SK-MEL-5 (cell line): ENCODE data around the gene MSRB3. TPM values are rescaled to one million over a fixed set of nuclear protein-coding genes. Genes with fewer than 3 reads are reported as not detected.
"Not testable (repeated sequence)": the region's sequence is repeated elsewhere in the genome, so short reads cannot be mapped to it uniquely, and the experiment has no call there.

Experiments used
- DNase-seq: peaks from one replicate; pipeline ENCODE4 v3.0.0-alpha.2; 2016; ENCODE audit warnings: low read depth, low spot score
- in situ Hi-C: cut with HindIII; loops from 2 replicates; pipeline ENCODE4 v1.10.0; 2016; ENCODE audit warnings: low sequenced_read_pairs, high pct_unique_total_duplicates, low pct_unique_long_range_greater_than_20kb
- total RNA-seq: library from RNA; depleted of rRNA; stranded (reverse); fragments of >200 nt; shearing (Covaris generic); gene quantifications from 2 replicates; pipeline ENCODE4 v1.2.3, GENCODE V29; 2014

Gene MSRB3
- total RNA-seq, 1 experiment from 2014 or later, result 7.8 TPM

DNA sequence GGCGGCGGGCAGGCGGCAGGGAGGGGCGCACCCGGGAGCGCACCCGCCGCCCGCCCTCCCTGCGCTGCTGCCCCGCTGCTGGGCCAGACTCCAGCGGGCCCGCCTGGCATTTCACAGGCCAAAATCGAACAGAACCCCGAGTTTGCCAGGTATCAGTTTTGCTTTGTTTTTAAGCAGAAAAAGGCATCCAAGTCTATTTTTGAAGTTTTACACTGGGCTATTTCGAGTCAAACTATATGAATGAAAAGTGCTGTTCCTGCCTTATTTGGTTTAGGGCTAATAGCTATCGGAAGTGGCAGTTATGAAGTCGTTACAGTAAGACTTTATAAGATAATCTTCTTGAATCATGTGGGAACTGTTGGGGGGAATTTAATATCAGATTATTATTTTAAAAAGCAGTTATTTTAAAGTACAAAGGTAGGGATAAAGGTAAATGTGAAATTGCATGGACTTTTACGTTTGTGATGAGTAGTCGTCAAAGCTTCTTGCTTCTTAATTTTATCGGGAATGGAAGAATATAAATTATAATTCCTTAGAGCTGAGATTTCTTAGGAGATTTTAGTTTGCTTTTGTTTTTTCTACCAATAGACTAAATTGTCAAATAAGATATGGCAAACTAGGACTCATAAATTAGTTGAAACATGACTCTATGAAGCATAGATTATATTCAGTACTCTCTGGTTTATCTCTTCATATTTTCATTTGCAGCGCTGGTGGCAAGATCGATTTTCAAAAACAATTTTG, 1.1 kb downstream of the MSRB3 start:
- DNase-seq, result peak; percentile 34
- in situ Hi-C loops, result no loop called here

DNA sequence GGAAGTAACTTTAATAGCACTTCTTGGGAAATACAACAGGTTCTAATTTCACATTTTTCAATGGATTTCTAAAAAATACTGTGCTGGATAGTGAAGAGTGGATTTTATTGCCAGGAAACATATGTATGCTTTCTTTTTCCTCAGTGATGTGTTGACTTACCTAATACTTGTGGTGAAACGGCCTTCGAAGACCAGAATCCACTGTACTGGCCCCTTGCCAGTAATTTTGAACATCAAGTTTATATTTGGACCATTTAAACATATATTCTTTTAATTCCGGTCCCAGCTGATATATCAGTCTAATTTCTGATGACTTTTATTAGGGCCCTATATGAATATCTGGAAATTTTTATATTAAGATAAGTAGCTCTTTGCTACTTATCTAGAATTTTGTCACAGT, 1.8 kb downstream of the MSRB3 start:
- DNase-seq, result no peak
- in situ Hi-C loops, result no loop called here

DNA sequence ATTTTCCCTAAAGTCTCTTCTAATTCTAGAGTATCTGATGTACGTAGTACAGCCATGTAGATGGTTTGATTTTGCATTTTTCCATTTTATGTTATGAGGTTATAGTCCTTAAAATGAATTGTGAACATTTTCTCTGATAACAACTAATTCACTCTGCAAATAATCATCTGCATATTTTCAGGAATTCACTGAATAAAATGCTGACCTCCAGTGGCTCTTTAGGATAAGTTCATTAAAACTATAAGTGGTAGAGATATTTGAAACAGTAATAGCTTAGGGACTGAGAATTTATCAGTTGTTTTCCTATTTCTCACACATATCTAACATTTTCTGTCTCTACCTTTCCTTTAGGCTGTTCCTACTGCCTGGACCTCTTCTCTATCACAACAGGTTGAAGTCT, 4.4 kb downstream of the MSRB3 start:
- DNase-seq, result no peak
- in situ Hi-C loops, result no loop called here

DNA sequence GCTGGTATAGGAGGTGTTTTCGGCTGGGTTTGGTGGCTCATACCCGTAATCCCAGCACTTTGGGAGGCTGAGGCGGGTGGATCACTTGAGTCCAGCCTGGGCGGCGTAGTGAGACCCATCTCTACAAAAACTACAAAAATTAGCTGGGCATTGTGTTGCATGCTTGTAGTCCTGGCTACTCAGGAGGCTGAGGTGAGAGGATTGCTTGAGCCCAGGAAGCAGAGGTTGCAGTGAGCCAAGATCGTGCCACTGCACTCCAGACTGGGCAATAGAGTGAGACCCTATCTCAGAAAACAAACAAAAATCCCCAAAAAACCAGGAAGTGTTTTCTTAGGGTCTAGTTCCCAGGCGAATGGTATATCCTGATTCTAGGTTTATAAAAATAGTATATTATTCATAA, 7.0 kb downstream of the MSRB3 start:
- in situ Hi-C loops, DNase-seq: not testable (repeated sequence)

DNA sequence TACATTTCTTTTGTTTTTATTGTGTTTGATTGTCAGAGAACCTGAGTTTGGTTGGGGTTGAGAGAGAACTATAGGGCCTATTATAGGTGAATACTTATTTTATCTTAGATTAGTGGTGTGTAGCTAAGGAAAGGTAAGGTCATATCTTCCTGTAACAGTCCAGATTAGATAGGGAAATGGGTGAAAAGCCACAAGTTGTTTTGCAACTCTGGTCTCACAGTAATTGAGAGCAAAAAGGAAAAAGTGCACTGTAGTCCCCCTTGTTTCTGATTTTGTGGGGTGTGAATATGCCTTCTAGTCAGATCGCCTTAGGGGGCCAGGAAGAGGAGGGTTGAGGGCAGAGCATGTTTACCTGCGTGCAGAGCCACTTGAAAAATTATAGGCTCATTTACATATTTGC, 8.9 kb downstream of the MSRB3 start:
- no peak for DNase-seq
- in situ Hi-C loops, result no loop called here

DNA sequence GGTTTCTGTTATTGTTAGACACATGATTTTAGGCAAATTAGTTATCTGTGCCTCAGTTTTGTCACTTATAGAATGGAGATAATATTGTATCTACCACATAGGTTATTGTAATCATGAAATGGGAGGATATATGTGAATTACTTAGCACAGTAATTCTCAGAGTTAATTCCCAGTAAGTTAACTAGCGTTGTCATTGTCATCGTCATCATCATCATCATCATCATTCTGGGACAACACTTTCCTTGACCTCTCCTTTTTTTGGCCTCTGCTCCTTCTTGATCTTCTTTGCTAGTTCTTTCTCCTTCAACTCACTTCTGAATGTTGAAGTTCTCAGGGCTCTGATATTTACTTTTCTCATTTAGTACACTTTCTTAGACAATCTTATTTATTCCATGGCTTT, 13.8 kb downstream of the MSRB3 start:
- no peak for DNase-seq
- in situ Hi-C loops, result no loop called here

DNA sequence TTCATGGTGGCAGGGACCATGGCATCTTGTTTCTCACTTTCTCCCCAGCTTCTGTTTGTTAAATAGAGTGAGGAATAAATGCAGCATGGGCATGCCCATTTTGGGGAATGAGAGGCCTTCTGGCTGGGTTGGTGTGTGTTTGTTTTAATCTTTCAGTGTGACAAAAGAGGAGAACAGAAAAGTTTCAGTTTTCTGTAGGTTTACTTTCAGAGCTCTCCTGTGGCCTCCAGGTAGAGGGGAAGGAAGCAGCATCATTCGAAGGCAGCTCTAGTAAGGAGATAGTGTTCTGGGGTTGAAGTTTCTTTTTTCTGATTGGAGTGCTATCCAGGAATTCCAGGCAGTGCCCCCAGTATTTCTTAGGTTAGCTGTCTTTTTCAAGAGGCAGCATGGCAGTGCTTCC, 15.3 kb downstream of the MSRB3 start:
- in situ Hi-C loops, result no loop called here
- no peak for DNase-seq

DNA sequence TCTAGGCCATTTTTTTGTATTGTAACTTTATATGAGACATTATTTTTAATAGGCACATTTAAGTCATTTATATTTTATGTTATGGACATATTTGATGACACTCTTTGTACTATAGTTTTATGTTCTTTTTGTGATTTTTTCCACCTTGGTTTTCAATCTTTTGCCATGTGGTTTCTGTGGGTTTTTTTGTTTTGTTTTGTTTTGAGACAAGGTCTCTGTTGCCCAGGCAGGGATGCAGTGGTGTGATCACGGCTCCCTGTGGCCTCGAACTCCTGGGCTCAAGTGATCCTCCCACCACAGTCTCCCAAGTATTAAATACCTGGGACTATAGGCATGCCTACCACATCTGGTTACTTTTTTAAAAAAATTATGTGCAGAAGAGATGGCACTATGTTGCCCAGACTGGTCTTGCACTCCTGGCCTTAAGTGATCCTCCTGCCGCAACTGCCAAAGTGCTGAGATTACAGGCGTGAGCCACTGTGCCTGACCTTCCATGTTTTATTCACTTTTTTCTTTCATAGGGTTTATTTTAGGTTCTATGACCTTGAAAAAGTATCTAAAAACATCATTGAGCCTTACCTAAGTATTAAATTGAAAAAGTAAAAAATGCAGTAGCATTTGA, 16.3 kb downstream of the MSRB3 start:
- in situ Hi-C loops, result no loop called here
- no peak for DNase-seq

DNA sequence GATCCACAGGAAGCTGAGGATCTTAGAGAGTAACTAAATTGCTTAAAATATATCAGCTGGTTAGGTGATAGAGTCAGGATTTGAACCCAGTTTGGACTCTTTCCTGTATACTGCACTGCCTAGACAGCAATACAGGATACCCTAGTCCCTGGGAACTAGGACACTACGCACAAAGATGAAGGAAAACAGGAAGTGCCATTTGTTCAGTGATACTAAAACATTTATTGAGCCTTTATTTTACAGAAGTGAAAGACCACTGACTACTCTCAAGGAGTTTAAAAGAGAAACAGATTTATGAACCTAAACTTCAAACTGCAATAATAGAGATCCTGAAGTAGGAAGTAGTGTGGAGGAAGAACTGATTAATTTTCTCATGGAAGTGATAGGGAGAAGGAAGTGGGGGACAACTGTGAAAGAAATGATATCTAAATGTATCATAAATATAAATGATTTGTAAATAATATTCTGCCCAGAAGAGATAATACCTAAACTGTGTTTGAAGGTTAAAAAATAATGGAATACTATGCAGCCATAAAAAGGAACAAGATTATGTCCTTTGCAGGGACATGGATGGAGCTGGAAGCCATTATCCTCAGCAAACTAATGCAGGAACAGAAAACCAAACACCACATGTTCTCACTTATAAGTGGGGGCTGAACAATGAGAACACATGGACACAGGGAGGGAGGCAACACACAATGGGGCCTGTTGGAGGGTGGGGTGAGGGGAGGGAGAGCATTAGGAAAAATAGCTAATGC, 18.2 kb downstream of the MSRB3 start:
- DNase-seq, result no peak
- in situ Hi-C loops, result no loop called here

DNA sequence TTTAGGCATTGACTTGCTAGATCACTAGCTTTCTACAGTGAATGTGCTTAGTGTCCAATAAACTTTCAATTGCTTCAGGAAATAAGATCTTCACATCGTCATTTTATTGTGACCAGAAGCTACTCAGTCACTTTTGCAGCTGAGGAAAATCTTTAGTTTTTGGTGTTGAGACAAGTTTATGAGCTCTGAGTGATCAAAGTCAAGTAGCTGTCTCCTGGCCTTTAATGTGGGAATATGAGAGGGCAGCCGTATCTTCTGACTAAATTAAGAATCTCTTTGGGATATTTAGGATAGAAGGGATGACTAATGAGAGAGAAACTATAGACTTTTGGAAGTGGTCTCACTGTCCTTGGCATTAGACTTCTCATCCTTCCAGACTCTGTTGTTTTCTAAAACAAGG, 21.6 kb downstream of the MSRB3 start:
- no peak for DNase-seq
- in situ Hi-C loops, result no loop called here

DNA sequence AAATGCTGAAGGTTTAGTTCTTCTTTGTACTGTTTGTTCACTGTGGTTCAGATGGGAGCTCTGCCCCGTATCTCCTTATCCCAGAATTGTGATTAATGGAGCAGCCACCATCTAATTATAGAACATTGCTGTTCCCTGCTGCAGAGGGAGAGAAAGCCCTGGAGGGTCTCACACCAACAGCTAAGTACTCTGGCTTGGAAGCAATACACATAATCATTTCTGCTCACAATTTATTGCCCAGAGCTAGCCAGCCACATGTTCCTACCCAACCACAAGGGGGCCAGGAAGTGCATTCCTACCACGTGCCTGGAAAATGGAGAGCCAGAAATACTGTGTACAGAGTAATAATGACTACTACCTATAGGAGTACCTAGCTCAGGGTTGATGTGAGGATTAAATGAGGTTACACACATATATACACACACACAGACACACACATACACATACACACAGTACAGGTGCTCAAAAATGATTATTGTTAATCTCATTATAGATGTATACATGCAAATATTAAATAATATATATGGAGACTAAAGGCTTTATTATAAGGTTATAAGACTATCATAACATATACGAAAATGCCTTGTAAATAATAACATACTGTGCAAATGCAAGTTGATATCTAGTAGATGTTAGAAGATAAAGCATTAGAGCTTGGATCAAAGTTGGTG, 22.3 kb downstream of the MSRB3 start:
- peak; percentile 54 for DNase-seq
- in situ Hi-C loops, result no loop called here

DNA sequence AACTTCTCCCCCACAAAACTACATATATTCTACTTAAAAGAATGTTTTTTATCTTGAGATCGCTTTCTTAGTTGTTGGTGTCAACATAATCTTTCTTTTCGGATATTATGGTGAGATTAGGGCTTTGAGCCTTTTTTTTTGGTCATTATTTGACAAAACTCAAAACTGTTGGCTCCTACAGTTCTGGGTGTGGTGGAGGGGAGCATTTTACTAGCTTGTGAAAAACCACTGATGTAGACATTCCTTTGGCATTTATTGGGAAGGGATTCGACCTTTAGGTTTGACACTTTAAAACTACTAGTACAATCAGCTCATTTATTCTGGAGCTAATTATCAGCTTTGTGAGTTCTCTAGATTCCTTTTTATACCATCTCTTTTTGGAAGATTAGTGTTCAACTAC, 24.4 kb downstream of the MSRB3 start:
- in situ Hi-C loops, result no loop called here
- DNase-seq, result no peak

DNA sequence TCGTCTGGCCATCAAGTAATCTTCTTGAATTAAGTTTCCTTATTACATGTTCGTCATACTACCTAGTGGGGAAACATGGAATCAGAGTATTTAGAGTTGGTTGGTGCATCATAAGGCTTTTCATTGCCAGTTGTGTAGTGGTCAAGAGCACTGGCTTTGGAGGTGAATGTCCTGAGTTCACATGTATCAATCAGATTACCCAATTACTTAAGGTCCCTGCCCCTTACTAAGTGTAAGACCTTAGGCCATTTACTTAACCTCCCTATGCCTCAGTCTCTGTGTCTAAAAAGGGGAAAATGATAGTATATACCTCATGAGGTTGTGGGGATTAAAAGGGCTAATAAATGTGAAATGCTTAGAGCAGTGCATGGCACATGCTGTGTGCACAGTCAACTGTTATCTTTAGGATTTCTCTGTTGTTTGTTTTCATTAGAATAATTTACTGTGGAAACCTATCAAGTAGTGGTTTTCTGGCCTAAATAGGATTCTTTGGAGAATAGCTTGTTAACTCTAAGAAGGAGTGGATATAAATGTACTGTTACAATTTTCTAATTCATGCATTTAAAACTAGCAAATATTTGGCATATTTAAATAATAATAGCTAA, 27.0 kb downstream of the MSRB3 start:
- in situ Hi-C loops, result no loop called here
- DNase-seq, result no peak

DNA sequence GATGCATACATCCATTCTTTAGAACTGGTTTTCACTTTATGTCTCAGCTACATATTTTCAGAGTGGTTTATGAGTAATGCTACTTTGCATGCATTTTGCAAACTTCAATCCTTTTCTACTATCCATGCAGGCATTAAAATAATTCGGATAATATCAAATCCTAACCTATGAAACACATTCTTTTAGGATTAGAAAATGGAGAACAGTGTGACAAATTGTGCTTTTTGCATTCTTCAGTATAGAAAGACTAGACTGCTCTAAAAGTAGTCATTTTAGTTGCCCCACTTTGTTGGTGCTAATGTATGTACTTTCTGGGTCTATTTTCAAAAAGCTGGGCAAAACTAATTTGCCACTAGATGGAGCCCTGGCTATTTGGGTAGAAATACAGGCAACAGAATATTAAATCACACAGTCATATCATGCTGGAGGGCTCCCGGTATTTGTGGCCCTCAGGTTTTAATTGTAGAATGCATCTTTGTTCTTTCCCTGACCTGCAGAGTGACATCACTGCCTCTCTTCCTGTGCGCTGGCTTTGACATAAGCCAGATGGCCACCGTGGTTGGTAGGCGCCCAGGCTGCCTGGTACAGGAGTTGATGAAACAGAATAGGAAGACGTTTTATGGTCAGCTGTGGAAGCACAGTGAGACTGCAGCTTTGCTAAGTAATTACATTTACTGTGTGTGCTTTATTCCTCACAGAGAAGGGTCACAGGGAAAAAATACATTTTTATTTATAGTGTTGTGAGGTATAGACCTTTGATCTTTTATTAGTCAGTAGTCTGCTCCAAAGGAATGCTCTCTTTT, 28.1 kb downstream of the MSRB3 start:
- peak; percentile 81 for DNase-seq
- in situ Hi-C loops, result no loop called here

DNA sequence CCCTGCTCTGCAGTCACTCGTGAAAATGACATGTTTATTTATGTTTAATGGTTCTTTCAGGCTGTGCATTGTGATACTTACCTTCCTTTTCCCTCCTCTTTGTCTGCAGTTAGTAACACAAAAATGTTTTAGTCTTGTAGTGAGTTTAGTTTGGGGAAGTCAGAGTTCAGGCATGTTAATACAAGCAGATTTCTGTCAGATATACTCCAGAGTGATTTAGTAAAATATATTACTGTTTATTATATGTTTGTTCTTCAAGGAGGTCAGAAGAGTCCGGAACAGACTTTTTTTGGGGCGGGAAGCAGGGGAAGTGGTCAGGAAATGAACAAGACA, 28.7 kb downstream of the MSRB3 start:
- DNase-seq, result no peak
- in situ Hi-C loops, result no loop called here

DNA sequence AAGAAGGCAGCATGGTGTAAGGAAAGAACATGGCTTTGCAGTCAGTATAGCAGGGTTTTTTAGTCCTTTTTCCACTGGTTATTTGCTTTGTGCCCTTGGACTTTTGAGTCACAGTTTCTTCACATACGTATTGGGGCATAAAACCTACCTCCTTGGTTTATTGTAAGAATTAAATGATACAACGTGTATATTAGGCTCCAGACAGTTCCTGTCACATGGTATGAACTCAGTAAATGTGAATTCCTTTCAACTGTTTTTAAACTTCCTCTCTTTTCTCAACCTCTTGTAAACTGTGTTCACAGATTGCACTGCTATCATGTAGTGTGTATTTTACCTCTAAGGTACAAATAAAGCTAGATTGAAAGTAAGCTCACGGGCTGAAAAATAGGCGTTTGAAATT, 29.5 kb downstream of the MSRB3 start:
- in situ Hi-C loops, result no loop called here
- DNase-seq, result no peak

DNA sequence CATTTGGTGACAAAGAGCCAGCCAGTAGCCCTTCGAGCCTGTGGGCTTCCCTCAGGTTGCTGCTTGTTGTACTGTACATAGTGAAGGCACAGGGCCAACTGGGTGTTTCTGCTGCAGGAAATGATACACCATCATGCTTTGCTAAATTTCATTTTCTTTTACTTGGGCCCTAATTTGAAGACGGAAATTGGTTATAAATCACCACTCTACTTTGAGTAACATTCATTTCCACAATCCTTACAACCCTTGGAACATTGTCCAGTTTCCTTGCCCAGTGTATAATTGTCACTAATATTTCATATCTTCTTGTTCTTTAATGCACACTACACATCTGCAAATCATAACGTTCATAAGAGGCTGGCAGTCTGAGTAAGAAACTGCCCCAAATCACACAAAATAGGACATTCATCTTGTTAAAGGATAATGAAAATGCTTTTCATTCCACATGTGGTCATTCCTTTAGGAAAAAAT, 30.2 kb downstream of the MSRB3 start:
- in situ Hi-C loops, result no loop called here
- DNase-seq, result no peak
